Psoas muscle (tissue), 8 donors: ENCODE data around the gene RAB42. TPM values are rescaled to one million over a fixed set of nuclear protein-coding genes. Genes with fewer than 3 reads are reported as not detected.
"Not testable (repeated sequence)": the region's sequence is repeated elsewhere in the genome, so short reads cannot be mapped to it uniquely, and the experiment has no call there.

Experiments
- ATAC-seq, 4 donors: fragments of 200-7000 bp; cut with Tn5 transposase; one replicate each; pipeline ENCODE4 v1.9.1; 2020; ENCODE audit warnings: moderate library complexity in 3 of 4, mild to moderate bottlenecking in 2 of 4
- DNase-seq, 2 donors: peaks; one replicate each; pipeline ENCODE4 v3.0.0-alpha.2; 2020
- H3K27ac ChIP-seq: fragments of 200-600 bp; one replicate; pipeline ENCODE4 v1.8.0; 2022
- H3K27me3 ChIP-seq, 3 donors: fragments of 200-600 bp in 1 of 3; one replicate each; pipeline versions ENCODE4 v1.6.1 to v1.8.0; 2013 to 2022; ENCODE audit warnings: low read length in 2 of 3, mild to moderate bottlenecking in 2 of 3, moderate library complexity in 1 of 3; ENCODE audit not compliant: insufficient read depth in 3 of 3
- H3K36me3 ChIP-seq, 2 donors: fragments of 200-600 bp in 1 of 2; one replicate each; pipeline versions ENCODE4 v1.6.1 to v1.8.0; 2013 to 2022; ENCODE audit warnings: low read depth in 1 of 2, mild to moderate bottlenecking in 1 of 2, moderate library complexity in 1 of 2; ENCODE audit not compliant: insufficient read depth in 1 of 2
- H3K4me1 ChIP-seq: fragments of 200-600 bp; one replicate; pipeline ENCODE4 v1.8.0; 2022
- H3K4me3 ChIP-seq: fragments of 200-600 bp; one replicate; pipeline ENCODE4 v1.8.0; 2022; ENCODE audit warnings: mild to moderate bottlenecking
- H3K9me3 ChIP-seq: fragments of 200-600 bp; one replicate; pipeline ENCODE4 v1.8.0; 2022
- CTCF ChIP-seq: fragments of 200-600 bp; IDR thresholded peaks from one replicate; pipeline ENCODE4 v1.8.0; 2022; ENCODE audit warnings: antibody characterized with exemption
- WGBS, 3 donors: extraction: QIAGEN DNeasy Blood & Tissue Kit; methylation state at CpG; one replicate each; pipeline versions ENCODE4 v1.1.6 to v1.1.7; 2013; 5-methylcytosine and 5-hydroxymethylcytosine counted together
- intact Hi-C, 2 donors: fragments of 100-400 bp; cut with DNase I; formaldehyde crosslinking; loops; one replicate each; pipeline versions ENCODE4 v1.11.0 to v1.14.2; 2022
- polyA plus RNA-seq, 3 donors: library from polyadenylated mRNA; stranded (reverse); fragments of 200-250 nt; gene quantifications; one replicate each; pipeline ENCODE4 v1.2.3, GENCODE V29; 2013
- total RNA-seq, 4 donors: library from RNA; stranded (reverse); fragmentation: NEBNext Ultra II Directional in 2 of 4; extraction: Animal tissue kit (Norgen Biotek cat#: 25700) in 2 of 4; gene quantifications; one replicate each; pipeline versions ENCODE4 v1.2.1 to v1.2.4, GENCODE V29; 2021 to 2023
- donor health status: healthy with polysubstance abuse.
- donor health status: DM: no; HTN: no; CAD: no; lungs with moderate emphysema.
- donor health status: Bipolar disorder and iron deficiency.
- donor health status: healthy.
- donor health status: DM: yes; HTN: yes; CAD: no.
- donor health status: DM: no; HTN: no; CAD: no.
- donor health status: DM: no; HTN: no; CAD: no.
- donor health status: DM: yes; HTN: yes; CAD: no.

RAB42 gene
- total and polyA plus RNA-seq, 7 donors, result 0.16 to 1.3 (median 0.34) TPM

GRCh38 chr1:28580722-28581530 lies 11.1 kb upstream of the RAB42 start:
- Histone ChIP-seq H3K36me3 (peaks cover 7 to 51% of the 10 kb centered on the region in 2 donors), H3K4me1 (peaks cover 18% of the 10 kb centered on the region), H3K27ac (peak overlapping the region; percentile 90), H3K9me3 (no peaks in the 10 kb centered on the region), H3K4me3 (peak overlapping the region; percentile 85), H3K27me3 (no peaks in the 10 kb centered on the region)
- intact Hi-C loops, result loop anchor here (2.0 kb wide), 2 partner anchors 28 to 62 kb away; partner anchors contain the start of gene TRNAU1AP (in 2 of the 2)
- no peak for DNase-seq
- TF ChIP-seq CTCF, result no peak
- 2 to 4% (median 2%) methylated on average over 26 of the region's 26 CpGs for WGBS, 3 donors
- ATAC-seq, result peak in 2 of 4 donors; percentile 39 to 56

- WGBS, 3 donors, result 0% methylated on average over 63 to 75 of the region's 75 CpGs
- intact Hi-C loops, result loop anchor here (2.0 kb wide), 2 partner anchors 29 to 63 kb away; partner anchors contain the start of gene TRNAU1AP (in 2 of the 2)
- Histone ChIP-seq H3K36me3 (peaks cover 7 to 44% of the 10 kb centered on the region in 2 donors), H3K9me3 (no peaks in the 10 kb centered on the region), H3K4me1 (peaks cover 18% of the 10 kb centered on the region), H3K4me3 (peak overlapping the region; percentile 85), H3K27me3 (no peaks in the 10 kb centered on the region), H3K27ac (peak overlapping the region; percentile 90)
- no peak for TF ChIP-seq CTCF
- ATAC-seq (peak; percentile 96 to 97 (median 97)), DNase-seq (peak; percentile 96 to 98)
Observed at GRCh38 chr1:28581531-28582247, 10.4 kb upstream of the RAB42 start.

GRCh38 chr1:28582248-28582615 lies 9.8 kb upstream of the RAB42 start:
- Histone ChIP-seq H3K4me3 (peak overlapping the region; percentile 85), H3K36me3 (peaks cover 6 to 39% of the 10 kb centered on the region in 2 donors), H3K4me1 (peaks cover 18% of the 10 kb centered on the region), H3K27ac (peak overlapping the region; percentile 90), H3K27me3 (no peaks in the 10 kb centered on the region), H3K9me3 (no peaks in the 10 kb centered on the region)
- TF ChIP-seq CTCF, result no peak
- ATAC-seq (peak in 1 of 4 donors; percentile 9), DNase-seq (no peak)
- intact Hi-C loops, result no loop called here
- WGBS, 3 donors, result 1 to 4% (median 1%) methylated on average over 10 of the region's 10 CpGs

- intact Hi-C loops, result not testable (repeated sequence)
Observed at GRCh38 chr1:28586585-28587391, 5.3 kb upstream of the RAB42 start.

More at GRCh38 chr1:28586585-28587391, 5.3 kb upstream of the RAB42 start:
- H3K4me1 ChIP-seq, ATAC-seq, H3K4me3 ChIP-seq, H3K9me3 ChIP-seq, H3K27ac ChIP-seq, H3K27me3 ChIP-seq, H3K36me3 ChIP-seq, DNase-seq: not testable (repeated sequence)
- 93 to 94% (median 93%) methylated on average over 19 of the region's 19 CpGs for WGBS, 3 donors
